HG02884 (cell line): ENCODE results near the gene GDF7.

Experiments
- ATAC-seq: cut with Tn5 transposase; IDR thresholded peaks from one replicate; pipeline ENCODE4 v1.9.1; 2021; ENCODE audit warnings: mild to moderate bottlenecking, moderate library complexity; ENCODE audit not compliant: unreplicated experiment

GDF7 gene

GRCh38 chr2:20642055-20642971 lies 24.6 kb upstream of the GDF7 start:
- ATAC-seq = peak; percentile 93

- no peak for ATAC-seq
Measured at GRCh38 chr2:20643060-20643459, 23.9 kb upstream of the GDF7 start.

- no peak for ATAC-seq
Measured at GRCh38 chr2:20643826-20644225, 23.1 kb upstream of the GDF7 start.

- no peak for ATAC-seq
Measured at GRCh38 chr2:20645301-20645701, 21.6 kb upstream of the GDF7 start.

- no peak for ATAC-seq
Measured at GRCh38 chr2:20645761-20646160, 21.2 kb upstream of the GDF7 start.

- ATAC-seq = no peak
Measured at GRCh38 chr2:20646446-20646845, 20.5 kb upstream of the GDF7 start.

GRCh38 chr2:20647211-20647610 lies 19.7 kb upstream of the GDF7 start:
- ATAC-seq = no peak

- ATAC-seq = no peak
Measured at GRCh38 chr2:20647738-20648137, 19.2 kb upstream of the GDF7 start.

GRCh38 chr2:20648206-20648605 lies 18.7 kb upstream of the GDF7 start:
- ATAC-seq = no peak

GRCh38 chr2:20648831-20649230 lies 18.1 kb upstream of the GDF7 start:
- no peak for ATAC-seq

GRCh38 chr2:20649576-20649975 lies 17.4 kb upstream of the GDF7 start:
- ATAC-seq = no peak

GRCh38 chr2:20649976-20650375 lies 17.0 kb upstream of the GDF7 start:
- ATAC-seq = no peak

- no peak for ATAC-seq
Measured at GRCh38 chr2:20650393-20650876, 16.5 kb upstream of the GDF7 start.

GRCh38 chr2:20650877-20651730 lies 15.8 kb upstream of the GDF7 start, which contains the start of gene HS1BP3:
TSS of gene HS1BP3 (minus strand) at chr2:20651098. CDS start at chr2:20651063, 35 bp downstream.
- peak; percentile 95 for ATAC-seq

- ATAC-seq = no peak
Measured at GRCh38 chr2:20651731-20652099, 15.2 kb upstream of the GDF7 start.

- ATAC-seq = no peak
Measured at GRCh38 chr2:20652141-20652540, 14.8 kb upstream of the GDF7 start.

- ATAC-seq = no peak
Measured at GRCh38 chr2:20652673-20653575, 14.0 kb upstream of the GDF7 start.

GRCh38 chr2:20653695-20654534 lies 13.0 kb upstream of the GDF7 start:
- no peak for ATAC-seq

GRCh38 chr2:20654535-20654813 lies 12.5 kb upstream of the GDF7 start:
- no peak for ATAC-seq

- ATAC-seq = no peak
Measured at GRCh38 chr2:20656561-20656960, 10.4 kb upstream of the GDF7 start.
